OCI-LY7 (cell line): ENCODE results near the gene SDK2.

Experiments used
- EZH2phosphoT487 ChIP-seq: fragments of 200-600 bp; sonication (generic); IDR thresholded peaks from 2 replicates; pipeline ENCODE4 v1.6.1; 2018; ENCODE audit warnings: low read depth, borderline replicate concordance, mild to moderate bottlenecking, mixed run types, antibody characterized with exemption, low read length, moderate library complexity, mixed read lengths
- TF ChIP-seq, protein P1 (sequence below): fragments of 200-600 bp; sonication (generic); conservative IDR thresholded peaks from 2 replicates; pipeline ENCODE4 v1.5.1; 2014; ENCODE audit warnings: mild to moderate bottlenecking, antibody characterized with exemption, low read length, moderate library complexity, mixed read lengths

DNA sequence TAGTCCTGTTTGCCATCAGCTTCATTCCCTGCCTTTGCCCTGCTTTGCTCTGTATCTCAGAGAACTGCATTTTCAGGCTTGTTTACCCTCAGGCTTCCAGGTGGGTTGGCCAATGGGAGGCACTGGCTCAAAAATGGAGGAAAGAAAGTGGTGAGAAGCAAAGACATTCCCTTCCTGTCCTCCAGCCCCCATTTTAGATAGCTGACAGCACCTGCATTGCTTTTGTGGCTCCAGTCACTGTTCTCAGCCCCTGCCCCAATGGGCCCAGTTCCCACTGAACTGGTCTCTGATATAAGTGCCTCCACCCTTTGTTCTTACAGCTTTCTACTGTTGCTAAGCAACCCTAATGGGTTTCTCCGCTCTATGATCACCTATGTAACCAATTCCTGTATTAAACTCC is 19.4 kb upstream of the SDK2 start:
- no peak for TF ChIP-seq EZH2phosphoT487
- TF ChIP-seq, protein P1, sequence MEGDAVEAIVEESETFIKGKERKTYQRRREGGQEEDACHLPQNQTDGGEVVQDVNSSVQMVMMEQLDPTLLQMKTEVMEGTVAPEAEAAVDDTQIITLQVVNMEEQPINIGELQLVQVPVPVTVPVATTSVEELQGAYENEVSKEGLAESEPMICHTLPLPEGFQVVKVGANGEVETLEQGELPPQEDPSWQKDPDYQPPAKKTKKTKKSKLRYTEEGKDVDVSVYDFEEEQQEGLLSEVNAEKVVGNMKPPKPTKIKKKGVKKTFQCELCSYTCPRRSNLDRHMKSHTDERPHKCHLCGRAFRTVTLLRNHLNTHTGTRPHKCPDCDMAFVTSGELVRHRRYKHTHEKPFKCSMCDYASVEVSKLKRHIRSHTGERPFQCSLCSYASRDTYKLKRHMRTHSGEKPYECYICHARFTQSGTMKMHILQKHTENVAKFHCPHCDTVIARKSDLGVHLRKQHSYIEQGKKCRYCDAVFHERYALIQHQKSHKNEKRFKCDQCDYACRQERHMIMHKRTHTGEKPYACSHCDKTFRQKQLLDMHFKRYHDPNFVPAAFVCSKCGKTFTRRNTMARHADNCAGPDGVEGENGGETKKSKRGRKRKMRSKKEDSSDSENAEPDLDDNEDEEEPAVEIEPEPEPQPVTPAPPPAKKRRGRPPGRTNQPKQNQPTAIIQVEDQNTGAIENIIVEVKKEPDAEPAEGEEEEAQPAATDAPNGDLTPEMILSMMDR: no peak
